Measurements from ENCODE around the gene GNB1L. TPM values are rescaled to one million over a fixed set of nuclear protein-coding genes. Genes with fewer than 3 reads are reported as not detected.
A peak's percentile ranks its signal among the peaks of the same experiment; 100 is the strongest.

The GNB1L gene
- total and polyA plus RNA-seq, 9 of the 15 experiments (the other 6 are each of a cell fraction or from before 2014, with no cell fraction given) = 0.56 to 50.5 (median 10.2) TPM

DNA sequence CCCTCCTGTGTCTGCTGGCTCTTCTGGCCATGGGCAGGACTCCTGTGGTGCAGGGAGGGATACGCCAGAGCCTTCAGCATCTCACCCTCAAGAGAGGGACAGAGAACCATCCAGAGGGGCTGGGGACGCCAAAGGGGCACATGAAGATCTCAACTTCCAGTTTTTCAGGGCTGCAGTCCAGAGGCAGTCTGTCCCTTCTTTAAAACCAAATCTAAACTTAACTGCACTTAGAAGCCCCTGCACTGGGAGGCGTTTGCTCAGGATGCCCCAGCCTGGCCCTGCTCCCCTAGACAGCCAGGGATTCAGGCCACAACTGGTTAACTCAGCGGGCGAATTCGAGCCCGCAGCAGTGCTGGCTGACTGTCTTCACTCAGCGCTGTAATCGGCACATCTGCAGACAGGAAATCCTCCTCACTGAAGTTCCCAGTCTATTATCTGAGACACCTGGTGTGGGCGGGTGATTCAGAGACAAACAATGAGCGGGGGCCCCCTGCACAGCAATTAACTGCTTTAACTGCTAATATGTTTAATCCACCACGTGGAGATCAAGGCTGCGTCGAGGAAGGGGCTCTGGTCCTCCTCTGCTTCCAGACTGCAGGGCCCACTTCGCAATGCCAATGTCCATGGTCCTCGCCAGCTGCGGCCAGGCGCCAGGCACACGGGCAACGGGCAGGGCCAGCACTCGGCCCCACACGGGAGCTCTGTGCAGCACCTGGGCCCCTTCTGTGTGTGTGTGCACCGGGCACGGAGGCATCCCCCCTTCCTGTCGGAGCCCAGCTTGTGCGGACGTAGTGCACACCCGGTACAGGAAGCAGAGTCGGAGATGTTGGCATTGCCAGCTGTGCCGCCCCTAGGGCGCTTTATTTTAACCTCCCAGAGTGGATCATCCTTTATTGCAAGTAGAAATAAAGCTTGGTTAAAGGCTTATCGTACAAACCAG, 36.9 kb upstream of the GNB1L start (continued):
- TF ChIP-seq, protein P1, sequence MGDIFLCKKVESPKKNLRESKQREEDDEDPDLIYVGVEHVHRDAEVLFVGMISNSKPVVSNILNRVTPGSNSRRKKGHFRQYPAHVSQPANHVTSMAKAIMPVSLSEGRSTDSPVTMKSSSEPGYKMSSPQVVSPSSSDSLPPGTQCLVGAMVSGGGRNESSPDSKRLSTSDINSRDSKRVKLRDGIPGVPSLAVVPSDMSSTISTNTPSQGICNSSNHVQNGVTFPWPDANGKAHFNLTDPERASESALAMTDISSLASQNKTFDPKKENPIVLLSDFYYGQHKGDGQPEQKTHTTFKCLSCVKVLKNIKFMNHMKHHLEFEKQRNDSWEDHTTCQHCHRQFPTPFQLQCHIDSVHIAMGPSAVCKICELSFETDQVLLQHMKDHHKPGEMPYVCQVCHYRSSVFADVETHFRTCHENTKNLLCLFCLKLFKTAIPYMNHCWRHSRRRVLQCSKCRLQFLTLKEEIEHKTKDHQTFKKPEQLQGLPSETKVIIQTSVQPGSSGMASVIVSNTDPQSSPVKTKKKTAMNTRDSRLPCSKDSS (IDR thresholded peaks at IDR 0.05; ENCODE audit: low read depth, partially characterized antibody) = peak; percentile 34
- TF ChIP-seq PHB (CRISPR knock-in tag; IDR thresholded peaks at IDR 0.05) = peak; percentile 95; the same call in 1 of the 2 replicates
- no peak for TF ChIP-seq MCM5 (IDR thresholded peaks at IDR 0.05; ENCODE audit: low read depth)
- TF ChIP-seq TCFL5 (CRISPR knock-in tag; conservative IDR thresholded peaks at IDR 0.05) = no peak
- 0 out of 2 replicates have a peak, but pooled peaks have one; percentile 17 for TF ChIP-seq ZNF586 (CRISPR knock-in tag; conservative IDR thresholded peaks at IDR 0.05)
- peak; percentile 93 to 99 for TF ChIP-seq RCOR1 (IDR thresholded peaks at IDR 0.05; ENCODE audit: borderline replicate concordance in 1 of 2, low read depth in 2 of 2, low read length in 2 of 2)
- peak; percentile 90 for TF ChIP-seq MTA2 (IDR thresholded peaks at IDR 0.05; ENCODE audit: low read depth)
- TF ChIP-seq ZSCAN29 (IDR thresholded peaks at IDR 0.05) = peak; percentile 14; the same call in 1 of the 2 replicates
- no peak for TF ChIP-seq SNAPC5 (CRISPR knock-in tag; IDR thresholded peaks at IDR 0.05)
- peak; percentile 99 for TF ChIP-seq EP300 (IDR thresholded peaks at IDR 0.05; ENCODE audit: low read length)
- TF ChIP-seq CREB1 (IDR thresholded peaks at IDR 0.05) = peak; percentile 71
- TF ChIP-seq CREB1 (CRISPR knock-in tag; IDR thresholded peaks at IDR 0.05) = no peak
- peak; percentile 91 to 95 for TF ChIP-seq TRIM24 (IDR thresholded peaks at IDR 0.05)
- peak; percentile 100 for TF ChIP-seq DACH1 (IDR thresholded peaks at IDR 0.05; ENCODE audit: partially characterized antibody)
- TF ChIP-seq NFIC (IDR thresholded peaks at IDR 0.05) = peak; percentile 92
- peak; percentile 92 for TF ChIP-seq MTA1 (IDR thresholded peaks at IDR 0.05; ENCODE audit: borderline replicate concordance)
- peak; percentile 98 for TF ChIP-seq LEF1 (IDR thresholded peaks at IDR 0.05)
- TF ChIP-seq, protein P2, sequence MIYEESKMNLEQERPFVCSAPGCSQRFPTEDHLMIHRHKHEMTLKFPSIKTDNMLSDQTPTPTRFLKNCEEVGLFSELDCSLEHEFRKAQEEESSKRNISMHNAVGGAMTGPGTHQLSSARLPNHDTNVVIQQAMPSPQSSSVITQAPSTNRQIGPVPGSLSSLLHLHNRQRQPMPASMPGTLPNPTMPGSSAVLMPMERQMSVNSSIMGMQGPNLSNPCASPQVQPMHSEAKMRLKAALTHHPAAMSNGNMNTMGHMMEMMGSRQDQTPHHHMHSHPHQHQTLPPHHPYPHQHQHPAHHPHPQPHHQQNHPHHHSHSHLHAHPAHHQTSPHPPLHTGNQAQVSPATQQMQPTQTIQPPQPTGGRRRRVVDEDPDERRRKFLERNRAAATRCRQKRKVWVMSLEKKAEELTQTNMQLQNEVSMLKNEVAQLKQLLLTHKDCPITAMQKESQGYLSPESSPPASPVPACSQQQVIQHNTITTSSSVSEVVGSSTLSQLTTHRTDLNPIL (CRISPR knock-in tag; IDR thresholded peaks at IDR 0.05) = no peak
- TF ChIP-seq SIRT6 (IDR thresholded peaks at IDR 0.05; ENCODE audit: low read depth, low read length) = no peak
- TF ChIP-seq STAG1 (CRISPR knock-in tag; IDR thresholded peaks at IDR 0.05; ENCODE audit: borderline replicate concordance) = no peak
- peak; percentile 90 for TF ChIP-seq ATF7 (IDR thresholded peaks at IDR 0.05)
- no peak for TF ChIP-seq ZC3H4 (CRISPR knock-in tag; IDR thresholded peaks at IDR 0.05; ENCODE audit: borderline replicate concordance)
- peak; percentile 98 for TF ChIP-seq JUN (IDR thresholded peaks at IDR 0.05; ENCODE audit: borderline replicate concordance, low read depth, low read length)
- TF ChIP-seq JUN (CRISPR knock-in tag; IDR thresholded peaks at IDR 0.05; ENCODE audit: borderline replicate concordance) = no peak
- TF ChIP-seq HOMEZ (CRISPR knock-in tag; IDR thresholded peaks at IDR 0.05) = peak; percentile 74; the same call in 1 of the 2 replicates
- no peak for TF ChIP-seq NCOA4 (IDR thresholded peaks at IDR 0.05; ENCODE audit: partially characterized antibody)
